Activated CD8-positive, alpha-beta memory T cell treated with anti-CD3 and anti-CD28 coated beads, Interleukin-2, amount 50 U/mL, for 24 hours (primary cell): Measurements from ENCODE around the gene WASHC2A.
"Not testable (repeated sequence)": the region's sequence is repeated elsewhere in the genome, so short reads cannot be mapped to it uniquely, and the experiment has no call there.

Experiments
- DNase-seq: peaks from one replicate; pipeline ENCODE4 v3.0.0-alpha.2; 2020; ENCODE audit errors: extremely low read depth

Gene WASHC2A

GRCh38 chr10:50068352-50068659 lies 552 bp downstream of the WASHC2A start:
- not testable (repeated sequence) for DNase-seq

GRCh38 chr10:50075139-50075538 lies 7.4 kb downstream of the WASHC2A start:
- DNase-seq: not testable (repeated sequence)

- not testable (repeated sequence) for DNase-seq
Observed at GRCh38 chr10:50075544-50075943, 7.8 kb downstream of the WASHC2A start.

- not testable (repeated sequence) for DNase-seq
Observed at GRCh38 chr10:50091304-50091703, 23.6 kb downstream of the WASHC2A start.

- DNase-seq: not testable (repeated sequence)
Observed at GRCh38 chr10:50092928-50093327, 25.2 kb downstream of the WASHC2A start.

GRCh38 chr10:50094630-50095029 lies 26.9 kb downstream of the WASHC2A start:
- DNase-seq: not testable (repeated sequence)

GRCh38 chr10:50095402-50095801 lies 27.6 kb downstream of the WASHC2A start:
- DNase-seq: not testable (repeated sequence)

- not testable (repeated sequence) for DNase-seq
Observed at GRCh38 chr10:50096722-50097121, 29.0 kb downstream of the WASHC2A start.

GRCh38 chr10:50098645-50099044 lies 30.9 kb downstream of the WASHC2A start:
- DNase-seq: not testable (repeated sequence)

GRCh38 chr10:50101139-50101582 lies 33.4 kb downstream of the WASHC2A start:
- not testable (repeated sequence) for DNase-seq

- not testable (repeated sequence) for DNase-seq
Observed at GRCh38 chr10:50101747-50102146, 34.0 kb downstream of the WASHC2A start.

- not testable (repeated sequence) for DNase-seq
Observed at GRCh38 chr10:50102267-50102666, 34.5 kb downstream of the WASHC2A start.

GRCh38 chr10:50108999-50109698 lies 41.4 kb downstream of the WASHC2A start:
- DNase-seq: not testable (repeated sequence)

GRCh38 chr10:50112419-50113112 lies 44.8 kb downstream of the WASHC2A start:
- not testable (repeated sequence) for DNase-seq

- not testable (repeated sequence) for DNase-seq
Observed at GRCh38 chr10:50126765-50127164, 59.0 kb downstream of the WASHC2A start.

GRCh38 chr10:50127770-50128292 lies 60.1 kb downstream of the WASHC2A start:
- DNase-seq: not testable (repeated sequence)

- DNase-seq: not testable (repeated sequence)
Observed at GRCh38 chr10:50131245-50131965, 63.7 kb downstream of the WASHC2A start.

GRCh38 chr10:50132322-50132721 lies 64.6 kb downstream of the WASHC2A start:
- not testable (repeated sequence) for DNase-seq

GRCh38 chr10:50132841-50133240 lies 65.1 kb downstream of the WASHC2A start:
- DNase-seq: not testable (repeated sequence)

GRCh38 chr10:50143512-50144174 lies 75.9 kb downstream of the WASHC2A start:
- not testable (repeated sequence) for DNase-seq

- DNase-seq: not testable (repeated sequence)
Observed at GRCh38 chr10:50145575-50145974, 77.8 kb downstream of the WASHC2A start.
